ENCODE measurements around the gene PGAP3. TPM values are rescaled to one million over a fixed set of nuclear protein-coding genes. Genes with fewer than 3 reads are reported as not detected.

Gene PGAP3
- total and polyA plus RNA-seq, 2 donors from 2014 or later: 33.8 to 48.5 TPM

GRCh38 chr17:39628655-39629493 lies 59.0 kb downstream of the PGAP3 start:
- FAIRE-seq (no peak), DNase-seq (no peak)
- Histone ChIP-seq H3K9me3 (ENCODE audit: control insufficient read depth in 2 of 3, insufficient read depth in 1 of 3, low read length in 3 of 3) (no peaks in the 10 kb centered on the region), H3K27me3 (ENCODE audit: control insufficient read depth, insufficient read depth, low read length) (peaks cover 2% of the 10 kb centered on the region), H3K9ac (ENCODE audit: low read length in 3 of 3) (no peak overlapping the region), H3K4me1 (ENCODE audit: control insufficient read depth in 2 of 3, insufficient read depth in 2 of 3, low read depth in 1 of 3, low read length in 3 of 3) (peaks cover 0 to 3% (median 0%) of the 10 kb centered on the region in 3 donors), H3K36me3 (ENCODE audit: control insufficient read depth in 2 of 3, insufficient read depth in 3 of 3, low read length in 3 of 3) (no peaks in the 10 kb centered on the region), H3K4me3 (ENCODE audit: low read length in 3 of 3) (no peak overlapping the region), H3K27ac (ENCODE audit: low read depth in 2 of 2, low read length in 2 of 2) (no peak overlapping the region)
- intact Hi-C loops (cut with DNase I): loop anchor here (10.0 kb wide), 1 partner anchor 84 kb away; no protein-coding TSS in a partner anchor
- no peak for TF ChIP-seq CTCF (IDR thresholded peaks at IDR 0.05; ENCODE audit: borderline replicate concordance, extremely low read depth, insufficient read depth)

- Histone ChIP-seq H3K4me1 (ENCODE audit: control insufficient read depth in 2 of 3, insufficient read depth in 2 of 3, low read depth in 1 of 3, low read length in 3 of 3) (peaks cover 0 to 7% (median 0%) of the 10 kb centered on the region in 3 donors), H3K9ac (ENCODE audit: low read length in 3 of 3) (peak overlapping the region in 1 of 3 donors; percentile 34), H3K9me3 (ENCODE audit: control insufficient read depth in 2 of 3, insufficient read depth in 1 of 3, low read length in 3 of 3) (no peaks in the 10 kb centered on the region), H3K27ac (ENCODE audit: low read depth in 2 of 2, low read length in 2 of 2) (peak overlapping the region in 1 of 2 donors; percentile 78), H3K36me3 (ENCODE audit: control insufficient read depth in 2 of 3, insufficient read depth in 3 of 3, low read length in 3 of 3) (no peaks in the 10 kb centered on the region), H3K4me3 (ENCODE audit: low read length in 3 of 3) (no peak overlapping the region), H3K27me3 (ENCODE audit: control insufficient read depth, insufficient read depth, low read length) (peaks cover 2% of the 10 kb centered on the region)
- FAIRE-seq: no peak
- peak in 1 of 5 donors; percentile 56 for DNase-seq
- intact Hi-C loops (cut with DNase I): loop anchor here (10.0 kb wide), 1 partner anchor 83 kb away; no protein-coding TSS in a partner anchor
- TF ChIP-seq CTCF (IDR thresholded peaks at IDR 0.05; ENCODE audit: borderline replicate concordance, extremely low read depth, insufficient read depth): no peak
These were observed 59.9 kb downstream of the PGAP3 start for GRCh38 chr17:39627712-39628516.

- Histone ChIP-seq H3K9me3 (ENCODE audit: control insufficient read depth in 2 of 3, insufficient read depth in 1 of 3, low read length in 3 of 3) (no peaks in the 10 kb centered on the region), H3K27me3 (ENCODE audit: control insufficient read depth, insufficient read depth, low read length) (peaks cover 2% of the 10 kb centered on the region), H3K4me3 (ENCODE audit: low read length in 3 of 3) (peak overlapping the region; percentile 16 to 68 (median 35)), H3K36me3 (ENCODE audit: control insufficient read depth in 2 of 3, insufficient read depth in 3 of 3, low read length in 3 of 3) (no peaks in the 10 kb centered on the region), H3K9ac (ENCODE audit: low read length in 3 of 3) (no peak overlapping the region), H3K4me1 (ENCODE audit: control insufficient read depth in 2 of 3, insufficient read depth in 2 of 3, low read depth in 1 of 3, low read length in 3 of 3) (peaks cover 0 to 9% (median under 1%) of the 10 kb centered on the region in 3 donors), H3K27ac (ENCODE audit: low read depth in 2 of 2, low read length in 2 of 2) (no peak overlapping the region)
- intact Hi-C loops (cut with DNase I): loop anchor here (10.0 kb wide), 1 partner anchor 82 kb away; no protein-coding TSS in a partner anchor
- no peak for TF ChIP-seq CTCF (IDR thresholded peaks at IDR 0.05; ENCODE audit: borderline replicate concordance, extremely low read depth, insufficient read depth)
- FAIRE-seq: no peak
- DNase-seq: peak in 2 of 5 donors; percentile 51
These were observed 60.7 kb downstream of the PGAP3 start for GRCh38 chr17:39627047-39627711.

Data from kidney (tissue), 14 donors.